LNCaP clone FGC (cell line): Measurements from ENCODE around the gene GLYAT.
"Not testable (repeated sequence)": the region's sequence is repeated elsewhere in the genome, so short reads cannot be mapped to it uniquely, and the experiment has no call there.

Experiments used
- DNase-seq: peaks from one replicate; pipeline ENCODE4 v3.0.0-alpha.2; 2011; ENCODE audit warnings: low read depth
- H3K4me3 ChIP-seq: 2 replicates; pipeline ENCODE4 v1.5.1; 2011; ENCODE audit warnings: mild to moderate bottlenecking, low read depth, low read length, control low read depth
- TF ChIP-seq, protein P1 (sequence below): IDR thresholded peaks from 2 replicates; pipeline ENCODE4 v1.5.1; 2012; ENCODE audit warnings: mild to moderate bottlenecking; ENCODE audit not compliant: control insufficient read depth, insufficient read depth; ENCODE audit errors: extremely low read depth

The GLYAT gene

DNA sequence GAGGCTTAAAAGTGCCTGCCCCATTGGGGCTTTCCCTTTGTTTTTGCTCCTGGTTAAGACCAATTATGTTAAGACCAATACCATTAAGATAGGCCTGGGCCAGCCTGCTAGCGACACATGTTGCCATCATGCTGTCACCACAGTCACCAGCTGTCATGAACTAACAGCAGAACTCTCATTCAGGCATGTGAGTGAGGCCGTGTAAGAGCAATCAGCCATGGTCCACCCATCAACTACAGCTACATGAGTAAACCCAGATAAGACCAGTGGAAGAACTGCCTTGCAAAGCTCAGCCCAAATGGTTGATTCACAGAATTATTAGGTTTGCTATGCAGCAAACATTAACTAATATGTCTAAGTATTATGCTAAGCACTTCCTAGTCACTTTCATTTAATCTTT, 19.9 kb downstream of the GLYAT start:
- DNase-seq, result no peak
- no peak overlapping the region for H3K4me3 ChIP-seq
- TF ChIP-seq, protein P1, sequence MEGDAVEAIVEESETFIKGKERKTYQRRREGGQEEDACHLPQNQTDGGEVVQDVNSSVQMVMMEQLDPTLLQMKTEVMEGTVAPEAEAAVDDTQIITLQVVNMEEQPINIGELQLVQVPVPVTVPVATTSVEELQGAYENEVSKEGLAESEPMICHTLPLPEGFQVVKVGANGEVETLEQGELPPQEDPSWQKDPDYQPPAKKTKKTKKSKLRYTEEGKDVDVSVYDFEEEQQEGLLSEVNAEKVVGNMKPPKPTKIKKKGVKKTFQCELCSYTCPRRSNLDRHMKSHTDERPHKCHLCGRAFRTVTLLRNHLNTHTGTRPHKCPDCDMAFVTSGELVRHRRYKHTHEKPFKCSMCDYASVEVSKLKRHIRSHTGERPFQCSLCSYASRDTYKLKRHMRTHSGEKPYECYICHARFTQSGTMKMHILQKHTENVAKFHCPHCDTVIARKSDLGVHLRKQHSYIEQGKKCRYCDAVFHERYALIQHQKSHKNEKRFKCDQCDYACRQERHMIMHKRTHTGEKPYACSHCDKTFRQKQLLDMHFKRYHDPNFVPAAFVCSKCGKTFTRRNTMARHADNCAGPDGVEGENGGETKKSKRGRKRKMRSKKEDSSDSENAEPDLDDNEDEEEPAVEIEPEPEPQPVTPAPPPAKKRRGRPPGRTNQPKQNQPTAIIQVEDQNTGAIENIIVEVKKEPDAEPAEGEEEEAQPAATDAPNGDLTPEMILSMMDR, result no peak

DNA sequence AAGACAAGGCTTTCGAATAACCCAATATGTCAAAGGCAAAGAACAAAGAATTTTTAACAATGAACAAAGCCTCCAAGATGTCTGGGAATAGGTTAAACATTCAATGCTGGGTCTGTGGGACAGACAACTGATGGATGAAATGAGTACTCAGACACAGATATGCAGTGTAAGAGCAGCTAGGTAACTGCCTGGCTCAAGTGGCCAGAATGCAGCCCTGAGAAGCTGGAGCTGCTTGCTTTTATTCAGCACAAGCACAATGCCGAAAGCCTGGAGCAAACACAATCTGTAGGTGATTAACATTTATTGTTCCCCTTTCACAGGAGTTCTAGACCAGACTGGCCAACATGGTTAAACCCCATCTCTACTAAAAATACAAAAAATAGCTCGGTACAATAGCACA, 24.0 kb downstream of the GLYAT start:
- TF ChIP-seq, protein P1, result no peak
- no peak for DNase-seq
- H3K4me3 ChIP-seq, result no peak overlapping the region

DNA sequence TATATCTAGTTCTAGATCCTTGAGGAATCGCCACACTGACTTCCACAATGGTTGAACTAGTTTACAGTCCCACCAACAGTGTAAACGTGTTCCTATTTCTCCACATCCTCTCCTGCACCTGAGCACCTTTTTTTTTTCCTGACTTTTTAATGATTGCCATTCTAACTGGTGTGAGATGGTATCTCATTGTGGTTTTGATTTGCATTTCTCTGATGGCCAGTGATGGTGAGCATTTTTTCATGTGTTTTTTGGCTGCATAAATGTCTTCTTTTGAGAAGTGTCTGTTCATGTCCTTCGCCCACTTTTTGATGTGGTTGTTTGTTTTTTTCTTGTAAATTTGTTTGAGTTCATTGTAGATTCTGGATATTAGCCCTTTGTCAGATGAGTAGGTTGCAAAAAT, 34.9 kb downstream of the GLYAT start:
- not testable (repeated sequence) for DNase-seq, H3K4me3 ChIP-seq

DNA sequence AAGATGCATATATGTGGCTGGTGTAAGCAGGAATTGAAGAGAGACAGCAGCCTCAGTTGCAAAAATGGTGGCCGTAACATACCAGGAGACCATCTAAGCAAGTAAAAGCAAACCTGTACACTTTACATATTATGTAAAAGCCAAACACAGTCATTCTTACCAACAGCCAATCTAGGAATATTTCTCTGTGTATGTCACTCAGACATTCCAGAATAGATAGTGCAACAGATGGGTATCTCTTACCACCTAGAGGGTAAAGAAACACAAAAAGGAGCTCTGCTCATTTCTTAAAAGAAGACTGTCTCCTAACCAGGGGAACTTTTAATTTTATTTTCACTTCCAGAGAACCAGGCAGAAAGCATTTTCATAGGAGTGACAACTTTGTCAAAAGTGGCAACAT, 38.7 kb downstream of the GLYAT start:
- DNase-seq, result no peak
- no peak overlapping the region for H3K4me3 ChIP-seq
- TF ChIP-seq, protein P1, result no peak

DNA sequence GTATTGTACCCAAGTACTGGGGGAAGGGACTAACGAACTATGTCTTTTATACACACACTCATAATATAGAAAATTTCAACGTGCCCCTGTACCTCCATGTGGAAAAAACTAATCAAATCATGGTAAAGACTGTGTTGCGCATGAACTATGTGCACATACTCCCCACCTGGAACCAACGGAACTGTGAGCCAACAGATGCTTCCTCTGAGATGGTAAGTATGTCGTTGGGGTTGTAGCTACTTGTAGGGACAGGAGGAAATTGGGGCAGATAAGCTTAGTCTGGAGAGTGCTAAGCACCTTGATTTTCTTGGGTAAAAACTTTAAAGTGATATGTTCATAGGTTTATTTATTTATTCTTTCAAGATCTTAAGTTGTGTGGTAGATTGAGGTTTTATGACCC, 40.1 kb downstream of the GLYAT start:
- H3K4me3 ChIP-seq, result no peak overlapping the region
- TF ChIP-seq, protein P1, result no peak
- no peak for DNase-seq

DNA sequence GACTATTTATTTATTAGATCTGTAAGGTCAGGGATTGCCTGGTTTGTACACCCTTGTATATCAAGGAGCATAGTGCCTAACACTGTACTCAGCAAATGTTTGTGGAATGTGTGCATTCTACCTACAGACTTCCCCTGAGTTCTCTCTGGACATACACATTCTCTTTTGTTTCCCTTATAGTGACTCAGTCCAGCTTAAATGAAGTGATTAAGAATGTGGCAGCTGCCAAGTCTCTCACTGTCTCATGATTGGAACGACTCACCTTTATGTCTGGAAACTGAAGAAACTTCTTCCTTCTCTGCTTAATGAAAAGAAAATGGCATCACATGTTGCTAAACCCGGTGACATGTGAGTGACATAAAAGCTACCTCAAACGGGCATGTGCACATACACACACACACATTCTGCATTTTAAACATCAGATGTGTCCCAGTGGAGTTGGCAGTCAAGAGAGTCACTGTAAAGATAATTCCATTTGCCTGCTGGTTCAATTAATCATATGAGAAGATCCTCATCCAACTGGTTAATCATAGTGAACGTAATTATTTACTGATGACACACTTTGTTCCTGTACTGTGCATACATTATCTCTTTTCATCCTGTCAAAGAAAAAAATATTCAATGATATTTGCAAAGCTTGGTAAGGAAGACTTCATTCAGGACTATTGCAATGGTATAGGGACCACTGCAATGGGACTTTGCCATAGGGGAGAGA, 42.8 kb downstream of the GLYAT start:
- no peak overlapping the region for H3K4me3 ChIP-seq
- DNase-seq, result no peak
- TF ChIP-seq, protein P1, result no peak

DNA sequence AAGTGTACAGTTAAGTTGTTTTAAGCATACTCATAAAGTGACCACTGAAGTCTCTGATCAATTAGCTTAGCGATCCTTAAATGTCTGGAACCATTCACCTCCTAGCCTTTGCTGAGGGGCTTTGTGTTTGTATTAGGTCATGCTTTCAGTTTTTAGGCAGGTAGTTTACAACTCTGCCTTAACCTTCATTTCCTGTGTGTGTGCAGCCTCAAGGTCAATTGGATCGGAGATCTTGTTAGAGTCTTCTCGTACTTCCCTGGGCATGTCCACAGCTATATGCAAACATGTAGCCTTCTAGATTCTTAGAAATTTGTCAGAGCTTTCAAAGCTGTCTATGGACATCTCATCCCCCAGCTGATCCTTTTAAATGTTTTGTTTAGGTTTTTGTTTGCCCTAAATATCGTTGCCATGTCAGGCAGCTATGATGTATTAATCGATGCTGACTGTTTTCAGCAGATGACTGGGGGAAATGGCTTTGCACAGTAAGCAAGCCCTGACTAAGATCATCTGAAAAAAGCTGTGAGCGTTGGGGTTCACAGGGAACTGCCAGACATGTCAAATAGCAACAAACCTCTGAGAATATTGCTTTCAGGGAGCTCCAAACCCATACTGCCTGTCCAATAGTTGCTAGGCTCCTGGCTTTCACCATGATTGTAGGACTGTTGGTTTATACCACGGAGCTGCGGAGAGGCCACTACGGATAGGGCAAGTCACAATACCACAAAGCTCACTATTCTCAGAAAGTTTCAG, 45.6 kb downstream of the GLYAT start:
- H3K4me3 ChIP-seq, result no peak overlapping the region
- TF ChIP-seq, protein P1, result no peak
- no peak for DNase-seq

DNA sequence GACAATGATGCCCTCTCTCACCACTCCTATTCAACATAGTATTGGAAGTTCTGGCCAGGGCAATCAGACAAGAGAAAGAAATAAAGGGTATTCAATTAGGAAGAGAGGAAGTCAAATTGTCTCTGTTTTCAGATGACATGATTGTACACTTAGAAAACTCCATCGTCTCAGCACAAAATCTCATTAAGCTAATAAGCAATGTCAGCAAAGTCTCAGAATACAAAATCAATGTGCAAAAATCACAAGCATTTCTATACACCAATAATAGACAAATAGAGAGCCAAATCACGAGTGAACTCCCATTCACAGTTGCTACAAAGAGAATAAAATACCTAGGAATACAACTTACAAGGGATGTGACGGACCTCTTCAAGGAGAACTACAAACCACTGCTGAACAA, 49.1 kb downstream of the GLYAT start:
- DNase-seq, H3K4me3 ChIP-seq: not testable (repeated sequence)

DNA sequence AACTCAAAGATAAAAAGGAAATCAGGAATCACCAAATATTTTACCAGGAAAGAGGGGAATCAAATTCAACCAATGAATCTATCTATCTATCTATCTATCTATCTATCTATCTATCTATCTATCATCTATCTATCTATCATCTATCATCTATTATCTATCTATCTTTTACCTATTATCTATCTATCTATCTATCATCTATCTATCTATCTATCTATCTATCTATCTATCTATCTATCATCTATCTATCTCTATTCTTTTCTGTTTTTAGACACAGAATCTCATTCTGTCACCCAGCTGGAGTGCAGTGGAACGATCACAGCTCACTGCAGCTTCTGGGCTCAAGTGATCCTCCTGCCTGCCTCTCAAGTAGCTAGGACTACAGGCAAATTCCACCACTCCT, 54.2 kb downstream of the GLYAT start:
- not testable (repeated sequence) for DNase-seq, H3K4me3 ChIP-seq
